ENCODE measurements around the gene TMUB1. TPM values are rescaled to one million over a fixed set of nuclear protein-coding genes. Genes with fewer than 3 reads are reported as not detected.

TMUB1 gene
- total RNA-seq, 2 experiments from 2014 or later = 56.0 to 59.6 TPM

DNA sequence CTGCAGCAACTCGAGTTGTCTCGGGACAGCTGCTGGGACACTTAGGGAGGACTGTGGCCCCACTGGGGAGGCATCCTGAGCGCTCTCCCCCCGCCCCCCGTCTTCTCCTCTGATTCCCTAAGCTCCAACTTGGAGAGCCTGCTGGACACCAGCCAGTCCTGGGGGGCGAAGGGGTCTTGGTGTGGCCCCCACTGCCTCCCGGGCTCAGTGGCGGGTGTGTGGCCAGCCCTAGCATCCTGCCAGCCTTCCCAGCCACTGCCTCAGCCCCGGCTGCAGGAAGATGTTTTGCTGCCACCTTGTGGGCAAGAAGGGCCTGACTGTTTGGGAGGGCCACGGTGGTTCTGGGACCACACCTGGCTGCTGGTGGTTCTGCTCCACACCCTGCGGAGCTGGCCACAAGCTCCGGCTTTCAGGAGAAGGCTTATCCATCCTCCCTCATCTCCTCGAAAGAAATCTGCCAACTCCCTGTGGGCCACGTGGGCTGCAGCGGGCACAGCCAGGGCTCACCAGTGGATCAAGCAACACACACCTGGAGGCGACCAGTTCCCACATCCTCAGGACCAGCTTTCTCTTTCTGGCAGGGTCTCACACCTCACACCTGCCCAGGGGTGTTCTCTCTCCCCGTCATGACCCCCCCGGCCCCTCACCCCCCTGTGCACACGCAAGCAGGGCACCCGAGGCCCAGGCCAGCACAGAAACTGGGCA lies 27.8 kb upstream of the TMUB1 start:
- peak; percentile 74 for DNase-seq (ENCODE audit: low spot score)
- H2AFZ ChIP-seq (ENCODE audit: low read length) = no peak overlapping the region
- H3K4me1 ChIP-seq (ENCODE audit: insufficient read depth, low read length, poor library complexity, severe bottlenecking) = no peaks in the 10 kb centered on the region
- no peak overlapping the region for H3K4me2 ChIP-seq (ENCODE audit: low read length)
- no peaks in the 10 kb centered on the region for H3K9me3 ChIP-seq (ENCODE audit: low read length)
- H3K4me3 ChIP-seq (ENCODE audit: low read depth, low read length, poor library complexity, severe bottlenecking) = no peak overlapping the region
- H3K36me3 ChIP-seq (ENCODE audit: insufficient read depth, low read length) = no peaks in the 10 kb centered on the region
- no peak overlapping the region for H3K27ac ChIP-seq (ENCODE audit: low read depth, low read length, poor library complexity, severe bottlenecking)
- intact Hi-C loops (cut with micrococcal nuclease; ENCODE audit: unreplicated experiment) = loop anchor here (1.0 to 10.0 kb wide), 6 partner anchors 24 to 332 kb away; partner anchors contain the start of genes AGAP3 and SLC4A2
- POLR2A ChIA-PET = interaction anchor here (0.7 kb wide), 1 partner anchor 121 kb away, joined by 3 read pairs; no protein-coding TSS in a partner anchor
- no peaks in the 10 kb centered on the region for H4K20me1 ChIP-seq (ENCODE audit: insufficient read depth, low read length)
- H3K9me2 ChIP-seq (ENCODE audit: insufficient read depth, low read length) = no peaks in the 10 kb centered on the region
- no TSS peak for BruUV-seq (replicated peaks)
- H3K79me2 ChIP-seq (ENCODE audit: insufficient read depth, low read depth, low read length) = no peaks in the 10 kb centered on the region
- TF ChIP-seq, protein P1, sequence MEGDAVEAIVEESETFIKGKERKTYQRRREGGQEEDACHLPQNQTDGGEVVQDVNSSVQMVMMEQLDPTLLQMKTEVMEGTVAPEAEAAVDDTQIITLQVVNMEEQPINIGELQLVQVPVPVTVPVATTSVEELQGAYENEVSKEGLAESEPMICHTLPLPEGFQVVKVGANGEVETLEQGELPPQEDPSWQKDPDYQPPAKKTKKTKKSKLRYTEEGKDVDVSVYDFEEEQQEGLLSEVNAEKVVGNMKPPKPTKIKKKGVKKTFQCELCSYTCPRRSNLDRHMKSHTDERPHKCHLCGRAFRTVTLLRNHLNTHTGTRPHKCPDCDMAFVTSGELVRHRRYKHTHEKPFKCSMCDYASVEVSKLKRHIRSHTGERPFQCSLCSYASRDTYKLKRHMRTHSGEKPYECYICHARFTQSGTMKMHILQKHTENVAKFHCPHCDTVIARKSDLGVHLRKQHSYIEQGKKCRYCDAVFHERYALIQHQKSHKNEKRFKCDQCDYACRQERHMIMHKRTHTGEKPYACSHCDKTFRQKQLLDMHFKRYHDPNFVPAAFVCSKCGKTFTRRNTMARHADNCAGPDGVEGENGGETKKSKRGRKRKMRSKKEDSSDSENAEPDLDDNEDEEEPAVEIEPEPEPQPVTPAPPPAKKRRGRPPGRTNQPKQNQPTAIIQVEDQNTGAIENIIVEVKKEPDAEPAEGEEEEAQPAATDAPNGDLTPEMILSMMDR (conservative IDR thresholded peaks at IDR 0.05; ENCODE audit: low read length) = peak; percentile 86
- TF ChIP-seq EZH2phosphoT487 (IDR thresholded peaks at IDR 0.05; ENCODE audit: borderline replicate concordance, low read depth, low read length) = no peak
- CTCF ChIA-PET (ENCODE audit: unreplicated experiment) = interaction anchor here (0.6 to 0.8 kb wide), 7 partner anchors 16 to 765 kb away, joined by 3 to 13 read pairs (median 3); no protein-coding TSS in a partner anchor

DNA sequence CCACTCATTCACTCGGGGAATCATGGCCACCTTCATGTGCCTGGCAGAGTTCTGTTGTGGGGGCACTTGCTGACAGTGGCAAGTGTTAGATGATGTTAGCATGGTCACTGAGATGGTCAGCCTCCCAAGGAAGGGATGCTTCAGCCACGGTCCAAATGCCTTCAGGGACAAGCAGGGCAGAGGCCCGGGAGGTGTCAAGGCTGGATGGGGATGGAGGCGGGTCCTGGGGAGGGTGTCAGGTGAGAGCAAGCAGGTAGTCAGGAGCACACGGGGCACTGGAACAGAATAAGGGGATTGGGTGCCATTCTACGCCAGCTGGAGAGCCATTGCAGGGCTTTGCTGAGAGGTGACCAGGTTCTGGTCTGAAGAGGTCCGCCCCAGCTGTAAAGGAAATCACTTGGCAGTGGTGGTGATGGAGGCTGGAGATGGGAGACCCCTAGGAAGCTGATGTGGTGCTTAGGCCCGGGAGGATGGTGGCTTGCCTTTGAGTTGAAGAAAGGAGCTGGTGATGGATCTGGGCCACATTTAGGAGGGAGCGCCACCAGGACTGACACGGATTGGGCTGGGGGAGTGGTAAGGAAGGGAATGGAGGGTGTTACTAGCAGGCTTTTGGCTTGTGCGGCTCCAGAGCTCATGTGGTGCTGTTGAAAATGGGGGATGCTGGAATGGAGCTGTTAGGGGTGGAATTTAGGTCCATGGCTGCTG lies 27.1 kb upstream of the TMUB1 start:
- no peaks in the 10 kb centered on the region for H3K36me3 ChIP-seq (ENCODE audit: insufficient read depth, low read length)
- no peaks in the 10 kb centered on the region for H3K9me3 ChIP-seq (ENCODE audit: low read length)
- no peaks in the 10 kb centered on the region for H3K9me2 ChIP-seq (ENCODE audit: insufficient read depth, low read length)
- no peaks in the 10 kb centered on the region for H4K20me1 ChIP-seq (ENCODE audit: insufficient read depth, low read length)
- DNase-seq (ENCODE audit: low spot score) = no peak
- POLR2A ChIA-PET = interaction anchor here (0.7 kb wide), 1 partner anchor 120 kb away, joined by 3 read pairs; no protein-coding TSS in a partner anchor
- no peaks in the 10 kb centered on the region for H3K4me1 ChIP-seq (ENCODE audit: insufficient read depth, low read length, poor library complexity, severe bottlenecking)
- no peak overlapping the region for H3K4me2 ChIP-seq (ENCODE audit: low read length)
- H3K4me3 ChIP-seq (ENCODE audit: low read depth, low read length, poor library complexity, severe bottlenecking) = no peak overlapping the region
- intact Hi-C loops (cut with micrococcal nuclease; ENCODE audit: unreplicated experiment) = loop anchor here (2.0 to 10.0 kb wide), 5 partner anchors 24 to 332 kb away; partner anchors contain the start of gene AGAP3
- no peak overlapping the region for H2AFZ ChIP-seq (ENCODE audit: low read length)
- no peak for TF ChIP-seq EZH2phosphoT487 (IDR thresholded peaks at IDR 0.05; ENCODE audit: borderline replicate concordance, low read depth, low read length)
- TF ChIP-seq, protein P1 (conservative IDR thresholded peaks at IDR 0.05; ENCODE audit: low read length) = no peak
- H3K27ac ChIP-seq (ENCODE audit: low read depth, low read length, poor library complexity, severe bottlenecking) = no peak overlapping the region
- CTCF ChIA-PET (ENCODE audit: unreplicated experiment) = interaction anchor here (0.6 kb wide), 2 partner anchors 30 to 764 kb away, joined by 3 to 5 read pairs; no protein-coding TSS in a partner anchor
- BruUV-seq (replicated peaks) = no TSS peak
- H3K79me2 ChIP-seq (ENCODE audit: insufficient read depth, low read depth, low read length) = no peaks in the 10 kb centered on the region

Measured in OCI-LY7 (cell line).